H9 (cell line): Measurements from ENCODE around the gene OR9Q2. TPM values are rescaled to one million over a fixed set of nuclear protein-coding genes. Genes with fewer than 3 reads are reported as not detected.

ENCODE experiments used
- DNase-seq: peaks from one replicate; pipeline ENCODE4 v3.0.0-alpha.2; 2017
- H2AFZ ChIP-seq: one replicate; pipeline ENCODE4 v1.6.1; 2013; ENCODE audit warnings: mild to moderate bottlenecking, low read length, control low read depth, moderate library complexity
- H2AK5ac ChIP-seq: 2 replicates; pipeline ENCODE4 v1.6.1; 2013; ENCODE audit warnings: low read length, control low read depth, mixed read lengths; ENCODE audit not compliant: insufficient read length
- H2BK120ac ChIP-seq: one replicate; pipeline ENCODE4 v1.6.1; 2013; ENCODE audit warnings: low read depth, mild to moderate bottlenecking, low read length, control low read depth, inconsistent platforms; ENCODE audit not compliant: poor library complexity, severe bottlenecking
- H2BK12ac ChIP-seq: 2 replicates; pipeline ENCODE4 v1.6.1; 2013; ENCODE audit warnings: low read length, control low read depth, mixed read lengths, low read depth; ENCODE audit not compliant: insufficient read length
- H2BK15ac ChIP-seq: 2 replicates; pipeline ENCODE4 v1.6.1; 2013; ENCODE audit warnings: low read depth, low read length, control low read depth
- H2BK20ac ChIP-seq: one replicate; pipeline ENCODE4 v1.6.1; 2013; ENCODE audit warnings: low read depth, mild to moderate bottlenecking, low read length, control low read depth, inconsistent platforms; ENCODE audit not compliant: poor library complexity, severe bottlenecking
- H2BK5ac ChIP-seq: 2 replicates; pipeline ENCODE4 v1.6.1; 2013; ENCODE audit warnings: low read length, control low read depth, mixed read lengths; ENCODE audit not compliant: insufficient read length
- H3K14ac ChIP-seq: 2 replicates; pipeline ENCODE4 v1.6.1; 2013; ENCODE audit warnings: low read length, control low read depth; ENCODE audit not compliant: insufficient read depth
- H3K18ac ChIP-seq: 2 replicates; pipeline ENCODE4 v1.6.1; 2013; ENCODE audit warnings: low read depth, mild to moderate bottlenecking, mixed read lengths, low read length, control low read depth; ENCODE audit not compliant: insufficient read length
- H3K23ac ChIP-seq: 2 replicates; pipeline ENCODE4 v1.6.1; 2013; ENCODE audit warnings: low read length, control low read depth, mixed read lengths, low read depth; ENCODE audit not compliant: insufficient read length
- H3K23me2 ChIP-seq: 2 replicates; pipeline ENCODE4 v1.6.1; 2013; ENCODE audit warnings: low read depth, mild to moderate bottlenecking, mixed read lengths, low read length, control low read depth; ENCODE audit not compliant: insufficient read length, poor library complexity, severe bottlenecking
- H3K27ac ChIP-seq: 2 replicates; pipeline ENCODE4 v1.5.1; 2013; ENCODE audit warnings: low read length, control low read depth, mixed read lengths, low read depth; ENCODE audit not compliant: insufficient read length
- H3K27me3 ChIP-seq: 2 replicates; pipeline ENCODE4 v1.6.1; 2013; ENCODE audit warnings: low read length, control low read depth, inconsistent platforms; ENCODE audit not compliant: insufficient read depth
- H3K4ac ChIP-seq: 2 replicates; pipeline ENCODE4 v1.6.1; 2013; ENCODE audit warnings: low read depth, mild to moderate bottlenecking, control low read depth, inconsistent platforms, low read length, moderate library complexity
- H3K4me1 ChIP-seq: 2 replicates; pipeline ENCODE4 v1.6.1; 2013; ENCODE audit warnings: low read length, control low read depth, inconsistent platforms; ENCODE audit not compliant: insufficient read depth
- H3K4me2 ChIP-seq: 2 replicates; pipeline ENCODE4 v1.6.1; 2013; ENCODE audit warnings: low read length, control low read depth, mixed read lengths; ENCODE audit not compliant: insufficient read length, insufficient read depth
- H3K56ac ChIP-seq: 2 replicates; pipeline ENCODE4 v1.6.1; 2013; ENCODE audit warnings: low read depth, mild to moderate bottlenecking, mixed read lengths, low read length, control low read depth; ENCODE audit not compliant: insufficient read length
- H3K79me1 ChIP-seq: 2 replicates; pipeline ENCODE4 v1.6.1; 2013; ENCODE audit warnings: low read depth, mild to moderate bottlenecking, moderate library complexity, low read length, control low read depth, inconsistent platforms; ENCODE audit not compliant: insufficient read depth, poor library complexity, severe bottlenecking
- H3K79me2 ChIP-seq: 2 replicates; pipeline ENCODE4 v1.6.1; 2013; ENCODE audit warnings: low read length, control low read depth, inconsistent platforms; ENCODE audit not compliant: insufficient read depth
- H3K9ac ChIP-seq: 2 replicates; pipeline ENCODE4 v1.6.1; 2013; ENCODE audit warnings: low read length, control low read depth, mixed read lengths; ENCODE audit not compliant: insufficient read length; ENCODE audit errors: extremely low read depth
- H3K9me3 ChIP-seq: one replicate; pipeline ENCODE4 v1.6.1; 2013; ENCODE audit warnings: low read depth, low read length, inconsistent platforms; ENCODE audit not compliant: control insufficient read depth
- H3T11ph ChIP-seq: one replicate; pipeline ENCODE4 v1.6.1; 2013; ENCODE audit warnings: mild to moderate bottlenecking, low read length, control low read depth, inconsistent platforms
- H4K20me1 ChIP-seq: one replicate; pipeline ENCODE4 v1.6.1; 2013; ENCODE audit not compliant: control insufficient read depth, insufficient read length, insufficient read depth
- H4K5ac ChIP-seq: 2 replicates; pipeline ENCODE4 v1.6.1; 2013; ENCODE audit warnings: low read depth, mild to moderate bottlenecking, mixed read lengths, low read length, control low read depth; ENCODE audit not compliant: insufficient read length
- H4K8ac ChIP-seq: replicated peaks from 2 replicates; pipeline ENCODE4 v1.6.1; 2013; ENCODE audit warnings: low read length, control low read depth, mixed read lengths, low read depth; ENCODE audit not compliant: insufficient read length
- H4K91ac ChIP-seq: 2 replicates; pipeline ENCODE4 v1.6.1; 2013; ENCODE audit warnings: low read depth, mild to moderate bottlenecking, moderate library complexity, mixed read lengths, low read length, control low read depth; ENCODE audit not compliant: insufficient read length
- H3K27ac Mint-ChIP-seq, 3 experiments: 2 replicates in 2 of 3; 3 replicates in 1 of 3; pipeline ENCODE4 v1.8.0; 2020 to 2021; ENCODE audit warnings: mixed read lengths in 3 of 3, mild to moderate bottlenecking in 1 of 3, moderate library complexity in 1 of 3
- H3K27me3 Mint-ChIP-seq: 2 replicates; pipeline ENCODE4 v1.8.0; 2021; ENCODE audit warnings: low read depth, mild to moderate bottlenecking, moderate library complexity, mixed read lengths
- H3K36me3 Mint-ChIP-seq, 3 experiments: 2 replicates in 2 of 3; 3 replicates in 1 of 3; pipeline ENCODE4 v1.8.0; 2020 to 2021; ENCODE audit warnings: low read depth in 3 of 3, mixed read lengths in 3 of 3; ENCODE audit not compliant: insufficient read depth in 1 of 3
- H3K4me1 Mint-ChIP-seq, 2 experiments: 2 replicates each; pipeline ENCODE4 v1.8.0; 2020; ENCODE audit warnings: mixed read lengths in 2 of 2
- H3K4me3 Mint-ChIP-seq, 2 experiments: 2 replicates in 1 of 2; 3 replicates in 1 of 2; pipeline ENCODE4 v1.8.0; 2020 to 2021; ENCODE audit warnings: mild to moderate bottlenecking in 2 of 2, mixed read lengths in 2 of 2, moderate library complexity in 1 of 2
- H3K9me3 Mint-ChIP-seq, 2 experiments: 2 replicates in 1 of 2; 3 replicates in 1 of 2; pipeline ENCODE4 v1.8.0; 2020; ENCODE audit warnings: mild to moderate bottlenecking in 2 of 2, mixed read lengths in 2 of 2, moderate library complexity in 1 of 2
- WGBS: extraction: QIAGEN DNeasy Blood & Tissue Kit; methylation state at CpG from one replicate; pipeline ENCODE4 v1.1.7; 2013; ENCODE audit warnings: missing lambda C conversion rate, low lambda C conversion rate, mixed read lengths; ENCODE audit not compliant: insufficient read length; ENCODE audit errors: extremely low coverage; 5-methylcytosine and 5-hydroxymethylcytosine counted together
- total RNA-seq: library from RNA; stranded (reverse); gene quantifications from 2 replicates; pipeline ENCODE4 v1.2.1, GENCODE V29; 2021
- TF ChIP-seq, protein P1 (sequence below): fragments of 200-600 bp; sonication (generic); conservative IDR thresholded peaks from 3 replicates; pipeline ENCODE4 v1.8.0; 2021; ENCODE audit warnings: antibody characterized with exemption, mild to moderate bottlenecking

The OR9Q2 gene
- total RNA-seq, 1 experiment from 2014 or later = not detected

DNA sequence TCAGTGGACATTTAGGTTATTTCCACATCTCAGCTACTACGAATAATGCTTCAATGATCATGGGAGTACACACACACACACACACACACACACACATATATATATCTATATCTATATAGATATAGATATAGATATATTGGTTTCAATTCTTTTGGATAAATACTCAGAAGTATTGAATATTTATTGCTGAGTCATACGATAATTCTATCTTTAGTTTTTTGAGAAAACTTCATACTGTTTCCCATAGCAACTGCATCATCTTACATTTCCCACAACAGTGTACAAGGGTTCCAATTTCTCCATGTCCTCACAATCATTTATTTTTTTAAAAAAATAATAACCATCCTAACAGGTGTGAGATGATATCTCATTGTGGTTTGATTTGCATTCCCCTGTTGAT is 7.1 kb downstream of the OR9Q2 start:
- H3K23me2 ChIP-seq = no peaks in the 10 kb centered on the region
- H3K9me3 ChIP-seq = no peaks in the 10 kb centered on the region
- no peak for DNase-seq
- no peak overlapping the region for H2AFZ ChIP-seq
- no peaks in the 10 kb centered on the region for H3K27me3 ChIP-seq
- Mint-ChIP-seq H3K4me1 (no peaks in the 10 kb centered on the region), H3K27ac (no peak overlapping the region), H3K36me3 (peaks cover 0 to 5% (median 0%) of the 10 kb centered on the region in 3 experiments; a peak in 1 of 7 replicates), H3K4me3 (no peak overlapping the region), H3K9me3 (peaks cover 22 to 33% of the 10 kb centered on the region in 2 experiments), H3K27me3 (no peaks in the 10 kb centered on the region)
- H3K4ac ChIP-seq = no peak overlapping the region
- TF ChIP-seq, protein P1, sequence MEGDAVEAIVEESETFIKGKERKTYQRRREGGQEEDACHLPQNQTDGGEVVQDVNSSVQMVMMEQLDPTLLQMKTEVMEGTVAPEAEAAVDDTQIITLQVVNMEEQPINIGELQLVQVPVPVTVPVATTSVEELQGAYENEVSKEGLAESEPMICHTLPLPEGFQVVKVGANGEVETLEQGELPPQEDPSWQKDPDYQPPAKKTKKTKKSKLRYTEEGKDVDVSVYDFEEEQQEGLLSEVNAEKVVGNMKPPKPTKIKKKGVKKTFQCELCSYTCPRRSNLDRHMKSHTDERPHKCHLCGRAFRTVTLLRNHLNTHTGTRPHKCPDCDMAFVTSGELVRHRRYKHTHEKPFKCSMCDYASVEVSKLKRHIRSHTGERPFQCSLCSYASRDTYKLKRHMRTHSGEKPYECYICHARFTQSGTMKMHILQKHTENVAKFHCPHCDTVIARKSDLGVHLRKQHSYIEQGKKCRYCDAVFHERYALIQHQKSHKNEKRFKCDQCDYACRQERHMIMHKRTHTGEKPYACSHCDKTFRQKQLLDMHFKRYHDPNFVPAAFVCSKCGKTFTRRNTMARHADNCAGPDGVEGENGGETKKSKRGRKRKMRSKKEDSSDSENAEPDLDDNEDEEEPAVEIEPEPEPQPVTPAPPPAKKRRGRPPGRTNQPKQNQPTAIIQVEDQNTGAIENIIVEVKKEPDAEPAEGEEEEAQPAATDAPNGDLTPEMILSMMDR = no peak
- no peak overlapping the region for H3K18ac ChIP-seq
- no peak overlapping the region for H2AK5ac ChIP-seq
- no peak overlapping the region for H4K91ac ChIP-seq
- no peak overlapping the region for H3K23ac ChIP-seq
- no peaks in the 10 kb centered on the region for H3K4me1 ChIP-seq
- no peaks in the 10 kb centered on the region for H4K20me1 ChIP-seq
- H3K9ac ChIP-seq = no peak overlapping the region
- no CpG with 5 or more reads among the region's 2 CpGs for WGBS
- no peak overlapping the region for H4K8ac ChIP-seq
- H3K56ac ChIP-seq = no peak overlapping the region
- no peak overlapping the region for H2BK15ac ChIP-seq
- H2BK20ac ChIP-seq = no peak overlapping the region
- no peak overlapping the region for H2BK5ac ChIP-seq
- no peak overlapping the region for H3T11ph ChIP-seq
- no peak overlapping the region for H2BK12ac ChIP-seq
- no peak overlapping the region for H3K27ac ChIP-seq
- no peak overlapping the region for H3K14ac ChIP-seq
- H3K79me2 ChIP-seq = no peaks in the 10 kb centered on the region
- H3K79me1 ChIP-seq = no peaks in the 10 kb centered on the region
- no peak overlapping the region for H3K4me2 ChIP-seq
- no peak overlapping the region for H4K5ac ChIP-seq
- H2BK120ac ChIP-seq = no peak overlapping the region
